B cell (primary cell): ENCODE measurements around the gene ANKRD40CL. TPM values are rescaled to one million over a fixed set of nuclear protein-coding genes. Genes with fewer than 3 reads are reported as not detected.

Experiments
- ATAC-seq: fragments of 200-7000 bp; cut with Tn5 transposase; one replicate; pipeline ENCODE4 v1.10.0; 2021; ENCODE audit warnings: low read depth, mild to moderate bottlenecking, moderate number of reproducible peaks, moderate library complexity
- CTCF ChIA-PET: fragments of 350-600 bp; sonication (Branson Sonifier 250); formaldehyde crosslinking; loops from one replicate; lab custom pipeline; 2021; ENCODE audit warnings: antibody characterized with exemption, inconsistent platforms; lab: Charles Lee
- POLR2A ChIA-PET: fragments of 350-600 bp; sonication (Branson Sonifier 250); formaldehyde crosslinking; loops from one replicate; lab custom pipeline; 2021; ENCODE audit warnings: antibody characterized with exemption; lab: Charles Lee
- DNase-seq: peaks from one replicate; pipeline ENCODE4 v3.0.0; 2013
- H2AFZ ChIP-seq: 2 replicates; pipeline ENCODE4 v1.6.1; 2012; ENCODE audit warnings: mild to moderate bottlenecking, low read depth, low read length; ENCODE audit not compliant: insufficient read depth, poor library complexity, severe bottlenecking
- H3K27ac ChIP-seq, 2 donors: 1 replicate in 1 of 2; 2 replicates in 1 of 2; pipeline ENCODE4 v1.5.1; 2012 to 2013; ENCODE audit warnings: low read length in 2 of 2, mild to moderate bottlenecking in 2 of 2, moderate library complexity in 1 of 2
- H3K27me3 ChIP-seq, 4 experiments: fragments of 200-600 bp in 1 of 4; sonication (generic) in 1 of 4; replicated peaks in 1 of 4; 1 replicate in 2 of 4; 2 replicates in 2 of 4; pipeline versions ENCODE4 v1.6.1 to v1.7.0; 2013 to 2016; ENCODE audit warnings: low read length in 3 of 4, mild to moderate bottlenecking in 2 of 4, mixed read lengths in 1 of 4, moderate library complexity in 1 of 4; ENCODE audit not compliant: insufficient read depth in 4 of 4, control insufficient read depth in 3 of 4; ENCODE audit errors: control extremely low read depth in 1 of 4
- H3K36me3 ChIP-seq, 2 experiments: replicated peaks in 1 of 2; 1 replicate in 1 of 2; 2 replicates in 1 of 2; pipeline versions ENCODE4 v1.6.1 to v1.7.1; 2013; ENCODE audit warnings: low read length in 1 of 2; ENCODE audit not compliant: insufficient read depth in 2 of 2, control insufficient read depth in 1 of 2; ENCODE audit errors: control extremely low read depth in 1 of 2, extremely low read depth in 1 of 2
- H3K4me1 ChIP-seq, 2 donors: fragments of 200-600 bp in 1 of 2; sonication (generic) in 1 of 2; 1 replicate in 1 of 2; 2 replicates in 1 of 2; pipeline versions ENCODE4 v1.5.1 to v1.6.1; 2013 to 2017; ENCODE audit warnings: low read length in 2 of 2; ENCODE audit not compliant: control insufficient read depth in 2 of 2, insufficient read depth in 2 of 2
- H3K4me2 ChIP-seq: replicated peaks from 2 replicates; pipeline ENCODE3; 2012; ENCODE audit warnings: mild to moderate bottlenecking, low read depth, low read length; ENCODE audit not compliant: poor library complexity, severe bottlenecking
- H3K4me3 ChIP-seq, 5 experiments: fragments of 200-600 bp in 1 of 5; sonication (generic) in 1 of 5; 1 replicate in 3 of 5; 2 replicates in 2 of 5; pipeline versions ENCODE4 v1.5.1 to v1.7.0; 2011 to 2016; ENCODE audit warnings: low read length in 4 of 5, mild to moderate bottlenecking in 4 of 5, low read depth in 2 of 5, control low read depth in 1 of 5, moderate library complexity in 1 of 5; ENCODE audit not compliant: insufficient read depth in 1 of 5; ENCODE audit errors: control extremely low read depth in 1 of 5, extremely low read depth in 1 of 5
- H3K79me2 ChIP-seq: fragments of 200-600 bp; sonication (generic); one replicate; pipeline ENCODE4 v1.6.0; 2016; ENCODE audit warnings: low read length; ENCODE audit not compliant: control insufficient read depth, insufficient read depth
- H3K9ac ChIP-seq: fragments of 200-600 bp; sonication (generic); 2 replicates; pipeline ENCODE4 v1.6.1; 2017; ENCODE audit warnings: mild to moderate bottlenecking, low read length, moderate library complexity
- H3K9me3 ChIP-seq, 3 donors: one replicate each; pipeline versions ENCODE4 v1.6.1 to v1.7.1; 2013; ENCODE audit warnings: low read length in 2 of 3; ENCODE audit not compliant: control insufficient read depth in 2 of 3, insufficient read depth in 1 of 3; ENCODE audit errors: control extremely low read depth in 1 of 3
- H4K20me1 ChIP-seq: 2 replicates; pipeline ENCODE4 v1.6.0; 2012; ENCODE audit warnings: mild to moderate bottlenecking, low read length; ENCODE audit not compliant: insufficient read depth, control insufficient read depth, poor library complexity, severe bottlenecking
- H3K27ac Mint-ChIP-seq: one replicate; pipeline ENCODE4 v1.8.0; 2021; ENCODE audit warnings: mixed read lengths
- H3K27me3 Mint-ChIP-seq: one replicate; pipeline ENCODE4 v1.8.0; 2021; ENCODE audit warnings: mixed read lengths
- H3K4me1 Mint-ChIP-seq: one replicate; pipeline ENCODE4 v1.8.0; 2021; ENCODE audit warnings: mixed read lengths
- H3K4me3 Mint-ChIP-seq: one replicate; pipeline ENCODE4 v1.8.0; 2021; ENCODE audit warnings: mixed read lengths
- H3K9me3 Mint-ChIP-seq: one replicate; pipeline ENCODE4 v1.8.0; 2022; ENCODE audit warnings: mixed read lengths; ENCODE audit not compliant: insufficient read depth
- CTCF ChIP-seq: fragments of 200-600 bp; IDR thresholded peaks from one replicate; pipeline ENCODE4 v1.8.0; 2022; ENCODE audit warnings: antibody characterized with exemption, mild to moderate bottlenecking
- EZH2 ChIP-seq: IDR thresholded peaks from 2 replicates; pipeline ENCODE4 v1.6.1; 2012; ENCODE audit warnings: borderline replicate concordance, low read depth, mild to moderate bottlenecking, moderate library complexity, low read length; ENCODE audit not compliant: insufficient read depth, poor library complexity, severe bottlenecking
- WGBS: methylation state at CpG from one replicate; pipeline ENCODE4 v1.1.5; 2013; ENCODE audit warnings: missing lambda C conversion rate; ENCODE audit not compliant: insufficient coverage; 5-methylcytosine and 5-hydroxymethylcytosine counted together
- intact Hi-C: fragments of 100-400 bp; cut with micrococcal nuclease; formaldehyde crosslinking; loops from one replicate; pipeline ENCODE4 v1.10.0; 2022
- polyA plus RNA-seq: library from polyadenylated mRNA; depleted of rRNA; stranded (reverse); fragments of >200 nt; gene quantifications from 2 replicates; pipeline ENCODE4 v1.2.3, GENCODE V29; 2012
- total RNA-seq, 2 donors: library from RNA; stranded (reverse); fragments of 120-200 nt in 1 of 2; gene quantifications; 1 replicate in 1 of 2; 2 replicates in 1 of 2; pipeline versions ENCODE4 v1.2.3 to v1.2.4, GENCODE V29; 2013 to 2022

Gene ANKRD40CL
- total and polyA plus RNA-seq, 2 donors (not counting 1 experiment from before 2014, with no cell fraction given), result not detected

GRCh38 chr17:50803676-50804075 is 36.4 kb upstream of the ANKRD40CL start:
- Mint-ChIP-seq H3K27ac (no peak overlapping the region), H3K4me3 (no peak overlapping the region), H3K27me3 (no peaks in the 10 kb centered on the region), H3K4me1 (no peaks in the 10 kb centered on the region), H3K9me3 (no peaks in the 10 kb centered on the region)
- no peaks in the 10 kb centered on the region for H3K27me3 ChIP-seq
- no peak for DNase-seq
- no peak overlapping the region for H3K27ac ChIP-seq
- H3K9me3 ChIP-seq, result no peaks in the 10 kb centered on the region
- no peak for TF ChIP-seq EZH2
- no peak for TF ChIP-seq CTCF
- ChIA-PET CTCF (interaction anchor here (1.2 kb wide), 1 partner anchor 52 kb away, joined by 3 read pairs; no protein-coding TSS in a partner anchor), POLR2A (no interaction called here)
- no peaks in the 10 kb centered on the region for H3K36me3 ChIP-seq
- H4K20me1 ChIP-seq, result no peaks in the 10 kb centered on the region
- H3K4me1 ChIP-seq, result no peaks in the 10 kb centered on the region
- no peak overlapping the region for H3K4me2 ChIP-seq
- H2AFZ ChIP-seq, result no peak overlapping the region
- WGBS, result 90% methylated on average over 4 of the region's 6 CpGs
- no peaks in the 10 kb centered on the region for H3K79me2 ChIP-seq
- no peak overlapping the region for H3K9ac ChIP-seq
- ATAC-seq, result no peak
- no peak overlapping the region for H3K4me3 ChIP-seq
- intact Hi-C loops, result no loop called here

GRCh38 chr17:50802609-50803571 is 35.6 kb upstream of the ANKRD40CL start:
- Histone ChIP-seq H3K27me3 (no peaks in the 10 kb centered on the region), H3K9ac (no peak overlapping the region), H2AFZ (no peak overlapping the region), H3K4me2 (no peak overlapping the region), H4K20me1 (no peaks in the 10 kb centered on the region), H3K36me3 (no peaks in the 10 kb centered on the region), H3K4me1 (no peaks in the 10 kb centered on the region), H3K27ac (no peak overlapping the region), H3K4me3 (no peak overlapping the region), H3K79me2 (no peaks in the 10 kb centered on the region), H3K9me3 (no peaks in the 10 kb centered on the region)
- CTCF ChIA-PET, result interaction anchor here (1.2 kb wide), 1 partner anchor 53 kb away, joined by 3 read pairs; no protein-coding TSS in a partner anchor
- ATAC-seq, result no peak
- no peak for DNase-seq
- TF ChIP-seq CTCF, result no peak
- TF ChIP-seq EZH2, result no peak
- no peak overlapping the region for H3K27ac Mint-ChIP-seq
- no peaks in the 10 kb centered on the region for H3K9me3 Mint-ChIP-seq
- H3K4me3 Mint-ChIP-seq, result no peak overlapping the region
- intact Hi-C loops, result no loop called here
- WGBS, result 86% methylated on average over 8 of the region's 12 CpGs
- H3K27me3 Mint-ChIP-seq, result no peaks in the 10 kb centered on the region
- POLR2A ChIA-PET, result no interaction called here
- no peaks in the 10 kb centered on the region for H3K4me1 Mint-ChIP-seq
